Inflammatory macrophage treated with lipopolysaccharide for 1 hour (primary cell): ENCODE data around the gene FHAD1.
A peak's percentile ranks its signal among the peaks of the same experiment; 100 is the strongest.
"Not testable (repeated sequence)": the region's sequence is repeated elsewhere in the genome, so short reads cannot be mapped to it uniquely, and the experiment has no call there.

ENCODE experiments used
- DNase-seq, 2 donors: peaks; one replicate each; pipeline ENCODE4 v3.0.0-alpha.2; 2020 to 2022

Gene FHAD1

DNA sequence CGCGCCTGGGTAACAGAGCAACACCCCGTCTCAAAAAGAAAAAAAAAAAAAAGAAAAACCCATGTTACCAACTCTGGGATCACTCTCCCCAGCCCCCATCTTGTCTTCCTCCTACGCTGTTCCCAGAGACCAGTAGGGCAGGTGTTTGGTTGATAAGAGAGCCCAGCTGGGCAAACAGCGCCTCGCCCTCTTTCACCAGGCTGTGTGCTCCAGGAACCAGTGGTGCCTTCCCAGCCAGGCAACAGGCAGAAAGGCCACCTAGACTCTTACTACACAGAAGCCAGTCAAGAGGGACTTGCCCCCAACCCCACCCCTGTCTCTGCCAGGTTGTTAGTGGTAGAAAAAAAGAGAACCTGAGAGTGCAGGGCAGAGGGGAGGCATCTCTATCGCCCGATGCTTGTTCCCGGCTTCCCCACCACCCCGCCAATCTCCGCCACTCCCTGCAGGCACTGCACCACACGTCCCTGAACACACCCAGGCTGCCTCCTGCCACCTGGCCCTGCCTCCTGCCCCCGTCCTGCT lies 177.2 kb downstream of the FHAD1 start:
- DNase-seq: no peak

DNA sequence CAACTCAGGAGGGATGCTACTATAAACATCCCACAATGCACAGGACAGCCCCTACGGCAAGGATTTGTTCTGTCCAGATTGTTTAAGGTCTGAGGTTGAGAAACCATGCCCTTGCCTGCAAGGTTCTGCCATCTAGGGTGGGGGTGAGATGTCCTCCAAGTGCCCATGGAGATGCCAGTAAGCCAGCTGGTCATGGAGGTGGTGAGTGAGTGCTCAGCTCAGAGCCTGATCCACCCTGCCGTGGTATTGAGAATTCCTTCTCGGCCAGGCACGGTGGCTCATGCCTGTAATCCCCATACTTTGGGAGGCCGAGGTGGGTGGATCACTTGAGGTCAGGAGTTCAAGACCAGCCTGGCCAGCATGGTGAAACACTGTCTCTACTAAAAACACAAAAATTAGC lies 178.0 kb downstream of the FHAD1 start:
- DNase-seq: no peak

DNA sequence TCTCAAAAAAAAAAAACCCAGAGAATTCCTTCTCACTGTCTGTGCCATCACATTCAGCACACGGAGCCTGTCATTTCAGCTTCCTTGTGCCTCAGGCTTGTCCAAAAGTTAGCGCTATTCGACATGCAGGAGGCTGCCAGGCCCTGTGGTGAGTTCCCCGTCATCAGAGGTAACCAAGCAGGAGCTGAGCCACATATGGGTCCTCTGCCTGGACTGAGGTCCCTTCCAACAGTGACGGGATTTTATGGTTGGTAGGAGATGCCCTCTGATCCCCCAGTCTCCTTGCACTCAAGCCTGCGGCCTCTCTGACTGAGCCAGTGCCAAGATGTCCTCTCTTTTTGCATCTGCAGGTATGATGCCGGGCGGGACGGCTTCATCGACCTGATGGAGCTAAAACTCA lies 178.5 kb downstream of the FHAD1 start:
- no peak for DNase-seq

DNA sequence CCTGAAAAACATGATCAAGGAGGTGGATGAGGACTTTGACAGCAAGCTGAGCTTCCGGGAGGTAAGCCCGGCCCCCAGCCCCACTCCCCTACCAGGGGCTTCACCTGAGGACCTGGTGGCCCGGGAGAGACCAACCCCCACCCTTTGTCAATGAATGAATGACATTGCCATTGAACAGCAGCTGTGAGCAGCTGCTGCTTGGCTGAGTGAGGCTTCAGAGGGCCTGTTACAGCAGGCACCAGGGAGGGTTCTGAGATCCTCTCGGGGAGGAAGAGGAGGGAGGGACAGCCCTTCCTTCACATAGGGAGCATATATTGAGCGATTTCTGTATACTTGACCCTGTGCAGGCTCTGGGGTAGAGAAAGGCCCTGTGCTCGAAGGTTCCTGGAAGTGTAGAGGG lies 178.9 kb downstream of the FHAD1 start:
- DNase-seq: no peak

DNA sequence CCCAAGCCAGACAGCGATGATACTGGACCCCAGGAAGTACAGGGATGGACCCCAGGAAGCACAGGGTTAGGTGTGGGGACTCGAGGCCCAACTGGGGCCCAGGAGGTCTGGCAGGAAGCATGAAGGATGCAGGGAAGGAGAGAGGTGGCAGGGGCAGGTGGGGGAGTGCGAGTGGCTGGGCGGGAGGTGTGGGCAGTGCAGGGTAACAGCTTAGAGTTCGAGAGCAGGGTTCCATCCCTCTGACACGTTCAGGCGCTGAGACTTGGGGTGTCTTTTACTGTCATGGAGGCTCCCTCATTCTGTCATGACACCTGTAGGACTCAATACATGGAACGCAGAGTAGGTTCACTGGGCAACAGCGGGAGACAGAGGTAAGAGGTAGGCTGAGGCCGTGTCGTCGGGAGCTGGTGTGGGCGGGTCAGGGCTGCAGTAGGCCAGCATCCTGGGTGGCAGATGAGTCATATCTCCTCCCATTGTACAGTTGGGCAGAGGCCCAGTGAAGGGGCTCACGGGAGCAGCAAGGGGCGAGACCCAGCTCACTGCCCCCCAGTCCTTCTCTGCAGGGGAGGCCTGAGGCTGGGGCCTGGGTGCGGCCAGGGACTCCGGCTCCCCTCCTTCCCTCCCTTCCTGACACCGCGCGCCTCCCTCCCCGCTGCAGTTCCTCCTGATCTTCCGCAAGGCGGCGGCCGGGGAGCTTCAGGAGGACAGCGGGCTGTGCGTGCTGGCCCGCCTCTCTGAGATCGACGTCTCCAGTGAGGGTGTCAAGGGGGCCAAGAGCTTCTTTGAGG lies 179.7 kb downstream of the FHAD1 start:
- no peak for DNase-seq

DNA sequence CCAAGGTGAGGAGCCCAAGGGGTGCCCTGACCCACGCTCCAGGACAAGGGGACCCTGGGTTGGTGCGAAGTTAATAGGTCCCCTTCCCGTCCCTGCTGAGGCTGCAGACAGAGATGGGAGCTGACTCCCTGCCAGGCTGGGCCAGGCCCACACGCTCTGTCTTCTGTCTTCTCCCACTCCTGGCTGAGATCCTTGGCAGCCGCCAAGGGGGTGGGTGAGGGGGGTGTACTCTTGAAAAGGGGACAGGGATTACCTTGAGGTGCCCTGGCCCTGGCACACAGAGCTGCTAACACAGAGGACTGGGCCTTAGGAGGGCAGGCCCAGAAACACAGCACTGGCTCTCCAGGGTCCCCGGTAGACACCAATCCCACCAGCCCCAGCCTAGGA lies 180.2 kb downstream of the FHAD1 start:
- DNase-seq: no peak

DNA sequence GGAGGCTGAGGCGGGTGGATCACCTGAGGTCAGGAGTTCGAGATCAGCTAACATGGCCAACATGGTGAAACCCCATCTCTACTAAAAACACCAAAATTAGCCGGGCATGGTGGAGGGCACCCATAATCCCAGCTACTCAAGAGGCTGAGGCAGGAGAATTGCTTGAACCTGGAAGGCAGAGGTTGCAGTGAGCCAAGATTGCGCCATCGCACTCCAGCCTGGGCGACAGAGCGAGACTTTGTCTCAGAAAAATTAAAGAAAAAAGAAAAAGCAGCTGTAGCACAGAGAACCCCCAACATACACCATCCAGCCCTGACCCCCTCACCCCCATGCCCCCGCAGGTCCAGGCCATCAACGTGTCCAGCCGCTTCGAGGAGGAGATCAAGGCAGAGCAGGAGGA lies 181.2 kb downstream of the FHAD1 start:
- not testable (repeated sequence) for DNase-seq

DNA sequence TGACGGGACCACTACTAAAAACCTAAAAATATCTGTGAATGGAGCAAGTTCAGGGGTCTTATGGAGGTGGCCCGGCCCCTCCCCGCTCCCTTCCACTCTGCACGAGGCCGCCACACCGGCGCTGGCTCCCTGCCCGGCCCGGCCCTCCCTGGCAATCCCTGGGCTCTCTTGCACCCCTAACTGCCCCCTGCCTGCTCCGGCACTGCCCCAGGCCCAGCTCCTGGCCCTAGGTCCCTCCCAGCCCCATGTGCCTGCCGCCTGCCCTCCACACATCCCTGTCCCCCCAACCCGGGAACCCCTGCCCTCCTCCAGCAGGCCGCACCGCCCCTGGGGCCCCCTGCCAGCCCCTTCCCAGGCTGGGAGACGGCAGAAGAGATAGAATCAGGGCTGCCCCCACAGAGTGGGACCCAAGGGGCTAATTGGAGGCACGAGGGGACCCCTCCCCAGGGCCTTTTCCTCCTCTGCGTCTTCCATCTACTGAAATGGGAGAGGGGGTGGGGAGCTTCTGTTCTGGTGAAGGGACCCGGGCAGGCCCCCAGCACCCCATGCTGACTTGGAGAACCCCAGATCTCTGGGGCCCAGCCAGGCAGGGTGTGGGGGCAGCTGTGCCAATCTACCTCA lies 181.9 kb downstream of the FHAD1 start:
- DNase-seq: no peak

DNA sequence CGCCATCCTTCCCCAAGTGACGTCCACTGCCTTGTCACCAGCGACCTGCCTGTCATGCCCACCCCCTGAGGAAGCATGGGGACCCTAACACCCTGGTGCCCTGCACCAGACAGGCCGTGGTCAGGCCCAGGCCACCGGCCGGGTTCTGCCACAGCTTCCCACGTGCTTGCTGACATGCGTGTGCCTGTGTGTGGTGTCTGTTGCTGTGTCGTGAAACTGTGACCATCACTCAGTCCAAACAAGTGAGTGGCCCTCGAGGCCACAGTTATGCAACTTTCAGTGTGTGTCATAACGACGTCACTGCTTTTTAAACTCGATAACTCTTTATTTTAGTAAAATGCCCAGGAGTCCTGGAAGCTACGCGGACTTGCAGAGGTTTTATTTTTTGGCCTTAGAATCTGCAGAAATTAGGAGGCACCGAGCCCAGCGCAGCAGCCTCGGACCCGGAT lies 182.7 kb downstream of the FHAD1 start:
- peak; percentile 74 to 83 for DNase-seq

DNA sequence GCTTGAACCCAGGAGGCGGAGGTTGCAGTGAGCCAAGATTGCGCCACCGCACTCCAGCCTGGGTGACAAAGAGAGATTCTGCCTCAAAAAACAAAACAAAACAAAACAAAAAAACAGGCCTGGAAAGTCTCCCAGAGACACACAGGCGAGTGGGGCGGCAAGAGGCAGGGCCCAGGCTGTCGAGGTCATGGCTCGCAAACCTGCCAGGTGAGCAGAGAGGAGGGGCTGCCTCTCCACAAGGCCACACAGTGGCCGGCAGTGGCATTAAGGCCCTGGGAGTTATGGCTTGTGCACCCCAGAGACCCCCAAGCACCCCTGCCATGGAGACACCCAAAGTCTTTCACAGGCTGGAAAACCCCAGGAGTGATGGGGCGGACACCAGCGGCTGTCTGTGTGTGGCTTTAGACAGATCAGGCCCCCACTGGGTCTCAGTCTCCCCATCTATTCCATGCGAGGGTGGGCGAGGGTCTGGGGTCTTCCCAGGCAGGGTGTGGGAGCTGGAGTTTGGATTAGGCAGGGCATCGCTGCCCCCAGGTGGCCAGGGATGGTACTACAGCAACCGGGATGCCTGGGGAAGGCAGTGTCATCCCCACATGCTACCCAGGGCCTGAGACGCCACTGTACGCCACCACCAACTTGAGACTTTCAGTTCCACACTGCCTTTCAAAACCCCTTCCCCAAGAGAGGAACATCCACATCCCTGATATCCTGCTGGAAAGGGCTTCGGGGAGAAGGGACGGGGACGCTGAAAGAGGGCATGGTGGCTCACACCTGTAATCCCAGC lies 184.0 kb downstream of the FHAD1 start:
- DNase-seq: peak in 1 of 2 donors; percentile 83

DNA sequence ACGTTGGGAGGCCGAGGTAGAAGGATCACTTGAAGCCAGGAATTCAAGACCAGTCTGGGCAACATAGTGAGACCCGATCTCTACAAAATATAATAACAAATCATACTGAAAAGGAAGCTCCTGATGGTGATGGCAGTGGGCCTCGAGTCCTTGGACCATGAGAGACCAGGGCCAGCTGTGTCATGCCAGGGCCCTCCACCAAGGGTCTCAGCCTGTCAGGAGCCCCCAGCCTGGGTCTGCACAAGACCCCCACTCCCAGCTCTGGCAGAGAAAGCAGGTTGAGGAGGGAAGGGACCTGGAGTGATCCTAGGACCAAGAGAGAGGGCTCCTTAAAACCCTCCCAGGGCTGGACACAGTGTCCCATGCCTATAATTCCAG lies 184.5 kb downstream of the FHAD1 start:
- DNase-seq: no peak

DNA sequence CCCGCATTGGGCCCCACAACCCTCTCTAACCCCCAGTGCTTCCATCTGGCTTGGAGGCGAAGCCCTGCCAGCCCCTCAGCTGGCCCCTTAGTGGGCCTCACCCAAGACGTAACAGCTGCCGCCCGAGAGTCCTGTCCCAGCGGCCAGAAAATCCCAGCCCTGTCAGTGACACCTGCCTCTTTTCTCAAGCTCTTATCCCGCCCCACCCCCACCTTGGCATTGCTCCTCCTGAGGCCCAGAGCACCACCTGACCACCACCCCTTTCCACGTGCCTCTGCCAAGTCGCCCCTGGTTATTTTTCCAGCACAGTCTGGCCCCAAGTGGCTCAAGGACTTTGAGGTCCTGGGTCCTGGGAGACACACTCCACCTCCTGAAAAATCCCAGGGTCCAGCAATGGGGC lies 185.3 kb downstream of the FHAD1 start:
- DNase-seq: no peak

DNA sequence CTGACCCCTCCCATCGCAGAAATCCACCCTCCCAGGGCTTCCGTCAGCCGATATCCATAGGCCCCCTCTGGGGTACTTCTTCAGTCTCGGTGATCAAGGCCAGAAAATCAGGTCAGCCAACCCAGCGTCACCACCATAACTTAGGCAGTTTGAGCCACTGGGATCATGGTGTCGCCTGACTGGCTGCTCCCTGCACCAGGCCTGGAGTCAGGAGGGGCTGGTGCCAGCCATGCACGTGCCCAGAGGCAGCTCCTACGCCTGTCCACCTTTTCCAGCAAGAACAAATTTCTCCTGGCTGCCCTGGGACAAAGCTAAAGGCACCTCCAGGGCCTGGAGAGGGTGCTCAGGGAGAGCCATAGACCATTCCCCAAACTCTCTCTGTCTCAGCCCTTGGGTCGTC lies 186.4 kb downstream of the FHAD1 start:
- DNase-seq: no peak

DNA sequence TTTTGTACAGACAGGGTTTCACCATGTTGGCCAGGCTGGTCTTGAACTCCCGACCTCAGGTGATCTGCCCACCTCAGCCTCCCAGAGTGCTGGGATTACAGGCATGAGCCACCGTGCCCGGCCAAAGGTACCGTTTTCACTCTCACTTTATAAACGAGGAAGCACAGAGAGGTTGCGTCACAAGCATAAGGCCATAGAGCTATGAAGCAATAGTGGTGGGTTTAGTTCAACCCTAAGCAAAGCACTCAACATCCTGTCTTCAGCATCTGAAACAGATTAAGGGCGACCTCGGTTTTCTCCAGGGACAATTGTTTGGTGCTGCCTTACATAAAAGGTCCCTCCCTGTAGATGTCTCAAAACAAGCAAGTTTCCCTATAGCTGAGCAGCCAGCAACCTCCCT lies 187.7 kb downstream of the FHAD1 start:
- peak; percentile 83 to 88 for DNase-seq

DNA sequence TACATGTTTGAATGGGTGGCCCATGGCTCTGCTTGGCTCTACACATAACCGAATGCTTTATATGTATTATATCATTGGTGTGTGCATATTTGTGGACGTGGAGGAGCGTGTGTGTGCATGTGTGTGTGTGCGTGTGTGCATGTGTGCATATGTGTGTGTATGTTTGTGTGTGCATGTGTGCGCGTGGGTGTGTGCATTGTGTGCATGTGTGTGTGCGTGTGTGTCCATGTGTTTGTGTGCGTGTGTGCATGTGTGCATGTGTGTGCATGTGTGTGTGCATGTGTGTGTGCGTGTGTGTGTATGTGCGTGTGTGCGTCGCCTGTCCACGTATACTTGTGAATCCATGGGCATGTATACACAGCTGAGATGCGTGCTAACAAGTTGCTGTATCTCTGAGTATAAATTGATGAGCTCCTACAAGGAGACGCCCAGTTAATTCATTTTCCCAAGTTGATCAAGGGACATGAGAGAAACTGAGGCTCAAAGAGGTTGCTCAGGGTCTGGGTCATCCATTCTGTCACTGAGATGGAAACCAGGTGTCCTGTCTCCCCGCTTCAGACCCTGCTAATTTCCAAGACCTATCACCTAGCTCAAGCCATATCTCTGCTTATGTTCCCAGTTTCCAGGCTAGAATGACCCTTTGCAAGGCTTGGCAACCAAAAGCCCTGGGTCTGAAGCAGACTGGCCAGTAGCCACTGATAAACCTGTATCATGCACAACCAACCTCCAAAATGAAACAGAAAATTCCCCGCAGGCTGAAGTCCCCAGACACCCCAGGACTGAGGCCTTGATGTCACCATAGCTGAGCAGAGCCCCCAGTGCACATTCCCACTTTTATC lies 188.4 kb downstream of the FHAD1 start:
- no peak for DNase-seq

DNA sequence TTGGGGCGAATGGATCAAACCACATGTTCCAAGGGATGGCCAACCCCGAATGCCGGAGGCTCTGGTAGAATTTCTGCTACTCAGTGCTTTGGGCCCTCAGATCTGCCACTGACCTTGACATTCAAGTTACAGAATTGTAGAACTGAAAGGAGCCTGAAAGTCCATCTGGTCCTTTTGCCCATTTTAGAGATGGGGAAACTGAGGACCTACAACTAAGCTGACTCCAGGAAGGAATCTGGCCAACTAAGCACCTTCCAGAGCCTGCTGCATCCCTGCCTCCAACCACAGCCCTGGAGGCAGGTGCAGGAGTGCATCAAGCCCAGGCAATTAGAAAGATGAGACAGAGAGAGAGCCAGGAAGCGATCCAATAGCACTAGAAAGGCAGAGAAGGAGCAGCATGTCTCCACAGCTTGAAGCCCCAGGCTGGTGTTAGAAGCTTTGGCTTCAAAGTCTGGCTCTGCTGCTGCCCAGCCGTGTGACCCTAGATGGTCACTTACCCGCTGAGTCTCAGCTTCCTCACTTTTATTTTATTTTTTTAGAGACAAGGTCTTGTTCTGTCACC lies 189.9 kb downstream of the FHAD1 start:
- no peak for DNase-seq

DNA sequence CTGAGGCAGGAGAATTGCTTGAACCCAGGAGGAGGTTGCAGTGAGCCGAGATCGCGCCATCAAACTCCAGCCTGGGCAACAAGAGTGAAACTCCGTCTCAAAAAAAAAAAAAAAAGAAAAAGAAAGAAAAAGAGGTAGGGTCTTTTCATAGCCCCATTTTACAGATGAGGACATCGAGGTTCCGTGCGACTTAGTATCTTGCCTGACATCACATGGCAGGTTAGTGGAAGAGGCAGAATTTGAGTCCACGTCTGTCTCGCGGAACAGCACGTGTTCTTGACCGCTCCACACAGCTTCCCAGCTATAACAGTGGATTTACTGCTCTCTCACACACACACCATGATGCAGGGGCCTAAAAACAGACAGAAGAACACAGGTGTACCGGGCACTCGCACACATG lies 192.3 kb downstream of the FHAD1 start:
- DNase-seq: no peak

DNA sequence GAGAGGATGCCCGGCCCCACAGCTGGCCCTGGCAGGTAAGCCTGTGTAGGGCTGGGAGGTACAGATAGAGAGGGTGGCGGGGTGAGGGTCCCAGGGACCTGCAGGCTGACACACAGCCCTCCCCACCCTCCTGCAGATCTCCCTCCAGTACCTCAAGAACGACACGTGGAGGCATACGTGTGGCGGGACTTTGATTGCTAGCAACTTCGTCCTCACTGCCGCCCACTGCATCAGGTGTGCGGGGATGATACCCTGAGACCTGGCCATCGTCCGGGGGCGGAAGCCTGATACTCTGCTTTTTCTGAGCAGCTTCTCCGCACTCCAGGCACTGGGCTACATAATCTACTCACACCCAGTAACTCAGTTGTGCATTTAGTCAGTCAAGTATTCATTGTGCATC lies 193.3 kb downstream of the FHAD1 start:
- no peak for DNase-seq

DNA sequence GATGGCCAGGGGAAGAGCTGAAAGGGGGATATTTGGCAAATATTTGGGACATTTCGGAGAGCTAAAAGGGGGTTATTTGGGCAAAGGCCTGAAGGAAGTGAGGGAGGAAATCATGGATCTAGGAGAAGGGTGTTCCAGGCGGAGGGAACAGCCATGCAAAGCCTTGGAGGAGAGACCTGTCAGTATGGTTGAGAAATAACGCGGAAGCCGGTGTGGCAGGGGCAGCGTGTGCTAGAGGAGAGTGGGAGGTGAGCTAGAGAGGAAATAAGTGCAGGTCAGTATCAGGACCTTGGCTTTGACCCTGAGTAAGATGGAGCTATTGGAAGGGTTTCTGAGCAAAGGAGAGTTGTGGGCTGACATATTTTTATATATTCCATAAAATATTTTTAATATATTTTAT lies 194.2 kb downstream of the FHAD1 start:
- DNase-seq: no peak

DNA sequence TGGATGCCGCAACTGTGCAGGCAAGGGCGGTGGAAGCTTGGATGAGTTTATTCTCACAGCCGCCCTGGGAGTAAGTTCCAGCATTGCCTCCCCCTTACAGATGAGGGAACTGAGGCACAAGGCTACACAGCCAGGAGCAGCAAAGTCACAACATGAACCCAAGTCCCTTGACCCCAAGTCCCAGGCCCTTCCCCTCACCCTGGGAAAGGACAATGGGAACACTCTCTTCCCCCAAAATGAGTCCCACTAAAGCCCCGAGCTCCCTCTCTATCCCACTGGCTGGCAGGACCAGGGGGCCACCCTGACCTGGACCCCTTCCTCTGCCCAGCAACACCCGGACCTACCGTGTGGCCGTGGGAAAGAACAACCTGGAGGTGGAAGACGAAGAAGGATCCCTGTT lies 195.1 kb downstream of the FHAD1 start:
- DNase-seq: no peak

DNA sequence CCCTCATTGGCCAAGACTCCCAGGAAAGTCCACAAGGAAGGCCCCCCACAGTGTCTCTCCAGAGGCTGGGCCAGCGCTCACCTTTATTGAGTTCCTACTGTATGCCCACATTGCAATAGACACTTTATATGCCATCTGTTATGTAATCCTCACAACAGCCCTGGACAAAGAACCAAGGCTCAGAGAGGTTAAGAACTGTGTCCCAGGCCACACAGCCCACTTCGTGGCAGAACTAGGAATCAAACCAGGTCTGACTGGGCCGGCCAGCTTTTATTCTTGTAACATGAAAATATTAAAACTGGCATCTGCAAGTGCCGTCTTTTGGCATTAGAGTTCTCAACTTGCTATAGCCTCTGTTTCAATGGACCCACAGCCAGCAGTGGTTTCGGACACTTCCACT lies 195.7 kb downstream of the FHAD1 start:
- no peak for DNase-seq

DNA sequence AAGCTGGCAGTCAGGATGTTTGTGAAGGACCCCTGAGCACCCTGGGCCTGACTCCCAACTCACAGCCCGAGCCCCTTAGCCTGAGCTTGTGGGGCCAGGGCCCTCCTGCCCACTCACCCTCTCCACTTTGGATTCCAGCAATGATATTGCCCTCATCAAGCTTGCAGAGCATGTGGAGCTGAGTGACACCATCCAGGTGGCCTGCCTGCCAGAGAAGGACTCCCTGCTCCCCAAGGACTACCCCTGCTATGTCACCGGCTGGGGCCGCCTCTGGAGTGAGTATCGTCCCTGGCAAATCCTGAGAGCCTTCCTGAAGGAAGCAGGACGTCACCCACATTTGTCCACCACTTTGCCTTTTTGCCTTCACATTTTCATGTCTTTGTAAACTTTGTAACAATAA lies 196.3 kb downstream of the FHAD1 start:
- no peak for DNase-seq
